ENCODE results near the gene STAT5B. TPM values are rescaled to one million over a fixed set of nuclear protein-coding genes. Genes with fewer than 3 reads are reported as not detected.

The STAT5B gene
- total and polyA plus RNA-seq, 2 of the 13 experiments (the other 11 are each of a cell fraction or from before 2014, with no cell fraction given) = 21.0 to 42.8 TPM

- no peak for TF ChIP-seq HMGXB3 (CRISPR knock-in tag; IDR thresholded peaks at IDR 0.05; ENCODE audit: borderline replicate concordance)
- no peak for TF ChIP-seq MED13 (CRISPR knock-in tag; IDR thresholded peaks at IDR 0.05)
- TF ChIP-seq SIN3B (IDR thresholded peaks at IDR 0.05; ENCODE audit: low read length) = no peak
- no peak for TF ChIP-seq FOXA1 (IDR thresholded peaks at IDR 0.05)
- TF ChIP-seq FOXA1 (CRISPR knock-in tag; IDR thresholded peaks at IDR 0.05) = no peak
- no peak for TF ChIP-seq ZNF407 (CRISPR knock-in tag; IDR thresholded peaks at IDR 0.05; ENCODE audit: not compliant biosample characterization)
- no peak for TF ChIP-seq MNT (IDR thresholded peaks at IDR 0.05)
- TF ChIP-seq ZNF777 (CRISPR knock-in tag; IDR thresholded peaks at IDR 0.05) = peak; percentile 44
- TF ChIP-seq, protein P1, sequence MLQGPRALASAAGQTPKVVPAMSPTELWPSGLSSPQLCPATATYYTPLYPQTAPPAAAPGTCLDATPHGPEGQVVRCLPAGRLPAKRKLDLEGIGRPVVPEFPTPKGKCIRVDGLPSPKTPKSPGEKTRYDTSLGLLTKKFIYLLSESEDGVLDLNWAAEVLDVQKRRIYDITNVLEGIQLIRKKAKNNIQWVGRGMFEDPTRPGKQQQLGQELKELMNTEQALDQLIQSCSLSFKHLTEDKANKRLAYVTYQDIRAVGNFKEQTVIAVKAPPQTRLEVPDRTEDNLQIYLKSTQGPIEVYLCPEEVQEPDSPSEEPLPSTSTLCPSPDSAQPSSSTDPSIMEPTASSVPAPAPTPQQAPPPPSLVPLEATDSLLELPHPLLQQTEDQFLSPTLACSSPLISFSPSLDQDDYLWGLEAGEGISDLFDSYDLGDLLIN (CRISPR knock-in tag; IDR thresholded peaks at IDR 0.05; ENCODE audit: borderline replicate concordance) = no peak
- no peak for TF ChIP-seq ATF3 (CRISPR knock-in tag; IDR thresholded peaks at IDR 0.05)
- TF ChIP-seq, protein P2, sequence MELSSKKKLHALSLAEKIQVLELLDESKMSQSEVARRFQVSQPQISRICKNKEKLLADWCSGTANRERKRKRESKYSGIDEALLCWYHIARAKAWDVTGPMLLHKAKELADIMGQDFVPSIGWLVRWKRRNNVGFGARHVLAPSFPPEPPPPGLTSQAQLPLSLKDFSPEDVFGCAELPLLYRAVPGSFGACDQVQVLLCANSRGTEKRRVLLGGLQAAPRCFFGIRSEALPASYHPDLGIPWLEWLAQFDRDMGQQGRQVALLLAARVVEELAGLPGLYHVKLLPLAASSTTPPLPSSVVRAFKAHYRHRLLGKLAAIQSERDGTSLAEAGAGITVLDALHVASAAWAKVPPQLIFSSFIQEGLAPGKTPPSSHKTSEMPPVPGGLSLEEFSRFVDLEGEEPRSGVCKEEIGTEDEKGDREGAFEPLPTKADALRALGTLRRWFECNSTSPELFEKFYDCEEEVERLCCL (CRISPR knock-in tag; IDR thresholded peaks at IDR 0.05; ENCODE audit: borderline replicate concordance) = no peak
- no peak for TF ChIP-seq ZNF230 (CRISPR knock-in tag; IDR thresholded peaks at IDR 0.05)
Measured at GRCh38 chr17:42180411-42180921, 95.7 kb downstream of the STAT5B start (continued).
